ENCODE data around the gene AKAP11. TPM values are rescaled to one million over a fixed set of nuclear protein-coding genes. Genes with fewer than 3 reads are reported as not detected.

Gene AKAP11
- total and polyA plus RNA-seq, 11 donors = 3.8 to 33.7 (median 24.0) TPM

- Histone ChIP-seq H3K36me3 (no peaks in the 10 kb centered on the region), H3K27me3 (no peaks in the 10 kb centered on the region), H3K27ac (no peak overlapping the region), H3K4me3 (no peak overlapping the region), H3K4me1 (peaks cover 0 to 5% (median 0%) of the 10 kb centered on the region in 12 donors), H3K9me3 (no peaks in the 10 kb centered on the region)
- 53 to 66% (median 54%) methylated on average over 5 of the region's 5 CpGs for WGBS, 4 donors
- TF ChIP-seq POLR2A (IDR thresholded peaks at IDR 0.05) (no peak), CTCF (IDR thresholded peaks at IDR 0.05) (no peak)
- ATAC-seq = no peak
- no peak for DNase-seq
- intact Hi-C loops (cut with DNase I) = no loop called here
Measured at GRCh38 chr13:42255886-42256285, 16.1 kb upstream of the AKAP11 start.

- Histone ChIP-seq H3K36me3 (no peaks in the 10 kb centered on the region), H3K4me1 (peaks cover 0 to 5% (median 0%) of the 10 kb centered on the region in 12 donors), H3K9me3 (no peaks in the 10 kb centered on the region), H3K4me3 (no peak overlapping the region), H3K27ac (no peak overlapping the region), H3K27me3 (no peaks in the 10 kb centered on the region)
- no peak for DNase-seq
- WGBS, 4 donors = 75 to 81% (median 78%) methylated on average over 5 of the region's 5 CpGs
- ATAC-seq = no peak
- intact Hi-C loops (cut with DNase I) = no loop called here
- no peak for TF ChIP-seq CTCF (IDR thresholded peaks at IDR 0.05)
- no peak for TF ChIP-seq POLR2A (IDR thresholded peaks at IDR 0.05)
Measured at GRCh38 chr13:42258747-42259146, 13.2 kb upstream of the AKAP11 start.

- H3K9me3 ChIP-seq = no peaks in the 10 kb centered on the region
- H3K27ac ChIP-seq = no peak overlapping the region
- DNase-seq (no peak), ATAC-seq (no peak)
- H3K4me3 ChIP-seq = no peak overlapping the region
- no peak for TF ChIP-seq POLR2A (IDR thresholded peaks at IDR 0.05)
- TF ChIP-seq CTCF (IDR thresholded peaks at IDR 0.05) = no peak
- 81 to 84% (median 83%) methylated on average over 4 of the region's 4 CpGs for whole genome bisulfite sequencing, 4 donors
- no peaks in the 10 kb centered on the region for H3K36me3 ChIP-seq
- peaks cover 0 to 5% (median 0%) of the 10 kb centered on the region in 12 donors for H3K4me1 ChIP-seq
- H3K27me3 ChIP-seq = no peaks in the 10 kb centered on the region
- intact Hi-C loops (cut with DNase I) = no loop called here
Measured at GRCh38 chr13:42259515-42259914, 12.4 kb upstream of the AKAP11 start.

- intact Hi-C loops (cut with DNase I) = no loop called here
- 72 to 91% (median 81%) methylated on average over 8 of the region's 8 CpGs for WGBS, 4 donors
Measured at GRCh38 chr13:42260903-42261654, 10.9 kb upstream of the AKAP11 start.

More at GRCh38 chr13:42260903-42261654, 10.9 kb upstream of the AKAP11 start:
- DNase-seq (no peak), ATAC-seq (no peak)
- Histone ChIP-seq H3K4me1 (no peaks in the 10 kb centered on the region), H3K27ac (no peak overlapping the region), H3K27me3 (no peaks in the 10 kb centered on the region), H3K4me3 (no peak overlapping the region), H3K9me3 (no peaks in the 10 kb centered on the region), H3K36me3 (no peaks in the 10 kb centered on the region)
- TF ChIP-seq CTCF (IDR thresholded peaks at IDR 0.05) = no peak
- TF ChIP-seq POLR2A (IDR thresholded peaks at IDR 0.05) = no peak
